GM19324 (cell line): ENCODE results near the gene CXCR4.
"Not testable (repeated sequence)": the region's sequence is repeated elsewhere in the genome, so short reads cannot be mapped to it uniquely, and the experiment has no call there.

Experiments used
- ATAC-seq: cut with Tn5 transposase; IDR thresholded peaks from one replicate; pipeline ENCODE4 v1.9.1; 2021; ENCODE audit warnings: mild to moderate bottlenecking, moderate library complexity; ENCODE audit not compliant: unreplicated experiment, low FRiP score

Gene CXCR4

DNA sequence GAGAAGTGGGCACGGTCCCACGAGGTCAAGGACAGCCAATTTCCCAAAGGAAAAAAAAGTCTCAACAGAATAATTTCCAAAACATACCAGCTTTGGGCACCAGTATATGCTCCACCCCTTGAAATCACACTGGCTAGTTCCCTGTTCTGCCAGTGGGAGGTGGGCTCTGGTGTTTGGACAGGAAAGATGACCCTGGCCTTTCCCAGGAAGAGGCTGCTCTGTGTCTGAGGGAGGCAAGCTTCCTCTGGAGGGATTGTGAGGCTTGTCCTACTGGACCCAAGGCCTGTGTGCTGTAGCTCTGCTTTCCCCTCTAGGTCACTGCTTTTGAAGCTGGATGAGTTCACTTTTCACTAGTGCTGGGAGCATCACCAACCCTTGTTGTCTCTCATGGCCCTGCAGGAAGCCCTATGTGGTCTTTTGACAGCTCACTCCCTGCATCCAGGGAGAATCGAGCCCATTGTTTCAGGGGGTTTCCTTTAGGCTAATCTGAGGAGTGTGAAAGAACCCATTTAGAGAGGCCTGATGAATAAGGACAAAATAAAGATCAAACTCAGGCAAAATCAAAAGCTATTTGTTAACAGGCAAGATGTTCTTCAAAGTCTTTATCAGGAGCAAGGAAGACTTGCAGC, 36.3 kb downstream of the CXCR4 start:
- no peak for ATAC-seq

DNA sequence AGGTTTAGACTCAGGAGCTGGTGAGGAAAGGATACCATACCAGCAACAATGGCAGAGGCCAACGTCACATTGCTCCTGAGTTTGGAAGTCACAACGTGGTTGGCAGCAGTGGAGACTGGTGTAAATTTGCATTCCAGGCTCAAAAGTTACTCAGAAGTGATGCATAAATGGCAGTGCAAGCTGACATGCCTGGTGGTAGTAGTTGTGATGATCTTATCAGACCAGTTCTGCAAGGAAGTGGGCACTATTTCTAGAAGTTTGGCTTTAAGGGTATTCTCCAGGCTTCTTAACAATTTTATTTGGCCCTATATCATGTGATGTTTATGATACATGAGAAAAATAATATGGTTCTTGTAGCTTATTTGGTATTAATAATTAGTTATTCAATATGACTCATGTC, 37.8 kb downstream of the CXCR4 start:
- ATAC-seq: no peak

DNA sequence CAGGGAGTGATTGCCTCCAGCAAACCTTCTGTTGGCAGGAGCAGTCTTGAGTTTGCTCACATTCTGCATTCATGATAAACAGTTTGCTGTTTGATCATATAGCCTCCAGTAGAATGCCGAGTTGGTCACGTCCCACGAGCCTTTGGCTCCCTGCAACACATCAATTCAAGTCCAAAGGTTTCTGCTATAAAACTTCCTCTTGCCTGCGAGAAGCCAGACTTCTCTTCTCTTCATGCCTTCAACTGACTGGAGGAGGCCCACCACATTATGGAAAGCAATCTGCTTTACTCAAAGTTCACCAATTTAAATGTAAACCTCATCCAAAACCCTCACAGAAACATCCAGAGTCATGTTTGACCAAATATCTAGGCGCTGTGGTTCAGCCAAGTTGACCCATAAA, 40.8 kb downstream of the CXCR4 start:
- no peak for ATAC-seq

DNA sequence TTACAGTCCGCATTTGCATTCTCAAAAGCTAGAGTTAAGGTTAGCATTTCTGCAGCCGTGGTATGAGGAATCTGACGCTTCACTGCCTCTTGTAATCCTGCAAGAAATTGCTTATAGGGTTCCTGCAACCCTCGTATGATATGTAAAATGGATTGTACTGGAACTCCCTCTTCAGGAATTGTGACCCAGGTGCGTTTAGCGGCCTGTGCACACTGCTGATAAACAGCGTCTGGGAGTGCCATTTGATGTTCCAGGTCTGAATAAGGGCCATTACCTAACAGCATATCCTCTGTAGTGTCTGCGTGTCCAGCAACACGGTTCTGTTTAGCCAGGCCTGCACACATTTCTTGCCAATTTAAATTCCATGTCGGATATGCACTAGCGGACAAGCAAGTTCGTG, 42.5 kb downstream of the CXCR4 start:
- no peak for ATAC-seq

DNA sequence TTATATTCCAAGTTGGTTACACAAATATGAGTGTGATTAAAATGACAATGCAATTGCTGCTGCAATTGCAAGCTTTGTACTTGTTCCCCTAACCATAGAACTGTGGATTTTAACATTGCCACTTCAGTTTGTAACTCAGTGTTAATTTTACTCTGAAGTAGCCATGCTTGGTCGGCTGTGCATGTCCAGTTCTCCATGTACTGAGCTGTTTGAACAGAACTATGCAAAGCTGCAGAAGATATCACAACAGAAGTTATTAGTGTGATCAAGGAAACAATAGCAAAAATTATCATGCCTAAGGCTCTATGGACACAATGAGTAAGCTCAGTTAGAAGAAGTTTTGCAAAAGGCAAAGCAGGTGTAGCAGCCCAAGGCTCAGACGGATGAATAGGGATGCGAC, 45.3 kb downstream of the CXCR4 start:
- ATAC-seq: no peak

DNA sequence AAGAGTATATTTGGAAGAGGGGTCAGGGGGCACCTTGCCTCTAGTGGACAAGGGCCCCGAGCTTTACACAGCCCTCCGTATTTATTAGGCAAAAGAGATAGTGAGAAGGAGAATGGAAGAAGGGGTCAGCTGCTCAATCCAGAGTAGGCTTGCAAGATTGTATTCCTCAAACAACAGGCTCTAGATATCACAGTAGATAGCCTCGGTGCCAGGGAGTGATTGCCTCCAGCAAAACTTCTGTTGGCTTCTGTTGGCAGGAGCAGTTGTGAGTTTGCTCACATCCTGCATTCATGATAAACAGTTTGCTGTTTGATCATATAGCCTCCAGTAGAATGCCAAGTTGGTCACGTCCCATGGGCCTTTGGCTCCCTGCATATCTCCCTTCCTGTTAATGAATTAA, 46.1 kb downstream of the CXCR4 start:
- not testable (repeated sequence) for ATAC-seq

DNA sequence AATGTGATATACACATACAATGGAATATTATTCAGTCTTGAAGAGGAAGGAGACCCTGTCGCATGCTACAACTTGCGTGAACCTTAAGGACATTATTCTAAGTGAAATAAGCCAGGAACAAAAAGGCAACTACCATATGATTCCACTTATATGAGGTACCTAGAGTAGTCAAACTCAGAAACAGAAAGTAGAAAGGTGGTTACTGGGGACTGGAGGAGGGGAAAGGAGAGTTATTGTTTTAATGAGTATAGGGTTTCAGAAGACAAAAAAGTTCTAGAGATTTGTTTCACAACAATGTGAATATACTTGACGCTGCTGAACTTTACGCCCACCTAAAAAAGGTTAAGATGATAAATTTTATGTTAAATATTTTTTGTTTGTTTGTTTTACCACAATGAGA, 47.0 kb downstream of the CXCR4 start:
- no peak for ATAC-seq

DNA sequence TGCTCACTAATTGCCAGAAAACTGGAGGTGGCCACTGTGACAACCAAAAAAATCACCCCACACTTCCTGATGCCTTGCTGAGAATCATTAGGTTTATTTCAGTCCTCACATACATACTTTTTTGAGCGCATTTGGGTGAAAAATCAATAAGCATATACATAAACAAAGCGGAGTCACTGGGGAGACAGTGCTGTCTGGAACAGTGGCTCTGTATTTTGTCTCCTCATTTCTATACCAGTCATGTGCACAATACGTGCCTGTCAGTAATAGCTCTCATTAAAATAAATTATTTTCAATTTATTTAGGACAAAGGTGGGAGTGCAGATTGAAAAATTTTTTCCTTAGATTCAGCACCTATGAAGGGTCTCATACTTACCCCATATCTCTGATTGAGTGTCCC, 48.2 kb downstream of the CXCR4 start:
- ATAC-seq: no peak

DNA sequence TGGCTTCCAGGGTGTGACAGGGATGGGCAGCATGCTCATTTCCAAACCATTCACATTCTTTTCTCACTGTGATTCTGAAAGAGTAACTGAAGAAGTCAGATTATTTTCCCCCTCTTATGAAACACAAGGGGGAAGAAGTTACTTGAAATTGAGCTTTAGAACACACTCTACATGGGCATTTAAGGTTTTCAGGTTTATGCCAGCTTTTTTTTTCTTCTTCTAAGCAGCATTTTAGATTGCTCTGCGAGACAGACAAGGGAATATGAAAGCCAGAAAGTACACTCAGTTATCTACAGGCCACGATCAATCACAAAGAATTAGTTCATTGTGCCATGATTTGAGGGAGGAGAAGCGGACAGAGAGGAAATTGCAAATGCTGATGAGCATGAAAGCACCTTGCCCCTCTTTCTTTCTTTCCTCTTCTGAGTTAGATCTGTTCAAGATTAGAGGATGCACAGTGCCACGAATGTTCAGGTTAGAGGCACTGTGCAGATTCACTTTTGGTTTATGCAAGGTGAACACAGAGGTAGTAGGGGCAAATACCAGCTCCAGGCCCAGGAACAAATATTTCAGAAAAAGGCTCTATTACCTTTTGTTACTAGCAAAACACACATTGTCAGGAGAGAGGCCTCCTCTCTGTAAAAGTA, 49.2 kb downstream of the CXCR4 start:
- no peak for ATAC-seq

DNA sequence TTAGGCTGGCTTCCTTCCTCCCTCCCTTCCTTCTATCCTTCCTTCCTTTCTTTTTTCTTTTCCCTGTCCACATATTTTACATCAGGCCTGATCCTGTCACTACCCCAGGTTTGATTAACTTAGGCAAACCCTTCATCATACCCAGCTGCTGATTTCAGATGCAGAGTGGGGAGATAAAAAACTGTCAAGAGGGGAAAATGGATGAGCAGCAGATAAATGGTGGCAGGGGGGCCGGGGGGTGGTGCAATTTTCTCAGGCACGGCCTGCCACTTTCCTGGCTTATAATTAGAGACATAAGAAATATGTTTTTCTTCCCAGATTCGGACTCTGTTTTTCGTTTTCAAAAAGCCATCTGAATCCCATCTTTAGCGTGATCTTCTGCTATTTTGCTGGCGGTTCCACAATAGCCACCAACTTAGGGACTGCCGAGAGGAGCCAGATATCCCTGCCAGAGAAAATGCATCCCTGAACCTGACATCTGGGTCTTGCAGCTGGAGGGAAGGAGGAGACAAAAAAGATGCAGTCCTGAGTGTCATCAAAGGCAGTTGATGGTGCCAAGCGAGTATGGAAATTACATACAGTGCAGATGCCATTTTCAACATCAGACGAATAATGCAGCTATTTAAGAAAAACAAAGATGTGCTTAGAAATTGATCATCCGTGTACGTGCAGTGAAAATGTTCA, 49.9 kb downstream of the CXCR4 start:
- ATAC-seq: no peak

DNA sequence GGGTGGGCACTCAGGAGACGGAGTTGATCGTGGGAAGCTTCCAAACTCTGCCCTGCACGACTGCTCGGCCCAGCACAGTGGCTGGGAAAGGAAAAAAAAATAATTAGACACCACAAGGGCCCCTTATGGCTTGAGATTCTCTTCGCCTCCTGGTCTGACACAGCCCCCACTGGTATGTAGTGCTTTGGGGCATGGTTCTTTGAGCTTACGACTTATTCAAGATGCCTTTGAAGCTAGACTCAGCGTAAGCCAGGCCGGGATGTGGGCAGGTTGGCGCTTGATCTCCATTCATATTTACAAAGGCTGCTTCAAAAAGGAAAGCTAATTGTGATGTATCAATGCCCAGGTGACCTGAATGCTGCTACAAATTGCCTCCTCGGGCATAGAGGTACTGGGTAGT, 50.5 kb downstream of the CXCR4 start:
- no peak for ATAC-seq

DNA sequence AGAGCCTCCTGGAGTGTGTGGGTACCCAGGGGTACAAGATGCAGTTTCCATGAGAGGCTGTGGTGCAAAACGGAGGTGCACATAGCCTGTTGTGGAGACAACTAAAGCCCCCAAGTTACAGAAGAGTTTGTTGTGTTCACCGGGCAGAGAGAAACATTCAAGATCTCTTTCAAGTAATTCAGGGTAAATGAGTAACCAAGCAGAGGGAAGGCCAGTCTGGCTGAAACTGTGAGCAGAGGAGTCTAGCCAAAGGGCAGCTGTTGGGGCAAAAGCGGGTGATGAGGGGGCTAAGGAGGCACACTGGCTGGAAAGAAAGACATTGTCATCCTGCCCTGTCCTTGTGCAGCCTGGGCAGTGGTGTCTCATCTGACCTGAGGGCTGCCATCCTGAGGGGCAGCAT, 52.0 kb downstream of the CXCR4 start:
- peak; percentile 72 for ATAC-seq

DNA sequence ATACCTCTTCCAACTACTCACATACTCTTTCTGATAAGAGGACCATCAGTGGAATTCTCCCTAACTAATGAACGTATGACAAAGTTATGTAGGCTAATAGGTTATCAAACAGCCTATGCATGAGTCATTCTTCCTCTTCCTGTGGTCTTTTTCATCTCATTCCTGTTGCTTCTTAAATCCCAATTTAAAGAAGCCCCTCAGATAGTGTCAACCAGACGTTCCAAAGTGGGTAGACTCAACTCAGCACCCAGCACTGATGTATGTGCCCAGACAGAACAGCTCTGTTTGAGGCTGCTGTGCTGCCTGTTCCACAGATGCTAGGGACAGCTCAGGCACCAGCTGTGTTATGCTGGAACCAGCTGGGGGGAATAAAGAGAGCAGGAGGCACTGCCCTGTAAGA, 52.6 kb downstream of the CXCR4 start:
- ATAC-seq: peak; percentile 35
